HG03175 (cell line): Measurements from ENCODE around the gene KLHL26.
A peak's percentile ranks its signal among the peaks of the same experiment; 100 is the strongest.

ENCODE experiments used
- ATAC-seq: cut with Tn5 transposase; IDR thresholded peaks from one replicate; pipeline ENCODE4 v1.9.1; 2021; ENCODE audit warnings: mild to moderate bottlenecking, moderate library complexity; ENCODE audit not compliant: unreplicated experiment

KLHL26 gene

DNA sequence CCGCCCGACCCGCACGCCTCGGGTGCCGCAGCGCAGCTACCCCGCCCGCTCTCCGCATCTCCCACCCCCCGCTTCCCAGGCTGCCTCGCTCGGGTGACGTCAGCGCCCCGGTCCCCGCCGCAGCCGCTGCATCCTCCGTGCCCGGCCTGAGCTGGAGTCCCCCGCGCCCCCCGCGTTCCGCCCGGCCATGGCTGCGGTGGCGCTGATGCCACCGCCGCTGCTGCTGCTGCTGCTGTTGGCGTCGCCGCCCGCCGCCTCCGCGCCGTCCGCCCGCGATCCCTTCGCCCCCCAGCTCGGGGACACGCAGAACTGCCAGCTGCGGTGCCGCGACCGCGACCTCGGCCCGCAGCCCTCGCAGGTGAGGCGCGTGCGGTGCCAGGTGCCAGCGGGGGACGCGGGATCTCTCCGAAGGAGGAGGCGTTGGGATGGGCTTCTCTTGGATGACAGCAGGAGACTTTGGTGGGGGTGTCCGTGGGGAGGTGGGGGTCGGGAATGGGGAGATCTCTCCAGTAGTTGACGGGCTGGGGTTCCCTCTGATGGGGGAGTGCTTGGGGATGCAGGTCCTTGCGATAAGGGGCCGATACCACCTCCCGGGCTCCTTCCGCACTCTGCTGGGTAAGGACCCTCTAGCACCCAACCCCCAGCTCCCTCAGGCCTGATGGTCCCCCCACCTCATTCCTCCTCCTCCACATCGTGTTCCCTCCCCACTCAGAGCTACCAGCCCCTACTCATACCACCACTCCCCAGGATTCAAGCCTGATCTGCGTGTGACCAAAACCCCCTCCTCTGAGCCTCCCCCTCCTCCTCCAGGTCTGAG, 23.8 kb upstream of the KLHL26 start, which contains the start of gene TMEM59L:
TMEM59L (plus strand) TSS at position 99 of the 817 bp plus-strand sequence; CDS start at position 188, 89 bp downstream.
- no peak for ATAC-seq

DNA sequence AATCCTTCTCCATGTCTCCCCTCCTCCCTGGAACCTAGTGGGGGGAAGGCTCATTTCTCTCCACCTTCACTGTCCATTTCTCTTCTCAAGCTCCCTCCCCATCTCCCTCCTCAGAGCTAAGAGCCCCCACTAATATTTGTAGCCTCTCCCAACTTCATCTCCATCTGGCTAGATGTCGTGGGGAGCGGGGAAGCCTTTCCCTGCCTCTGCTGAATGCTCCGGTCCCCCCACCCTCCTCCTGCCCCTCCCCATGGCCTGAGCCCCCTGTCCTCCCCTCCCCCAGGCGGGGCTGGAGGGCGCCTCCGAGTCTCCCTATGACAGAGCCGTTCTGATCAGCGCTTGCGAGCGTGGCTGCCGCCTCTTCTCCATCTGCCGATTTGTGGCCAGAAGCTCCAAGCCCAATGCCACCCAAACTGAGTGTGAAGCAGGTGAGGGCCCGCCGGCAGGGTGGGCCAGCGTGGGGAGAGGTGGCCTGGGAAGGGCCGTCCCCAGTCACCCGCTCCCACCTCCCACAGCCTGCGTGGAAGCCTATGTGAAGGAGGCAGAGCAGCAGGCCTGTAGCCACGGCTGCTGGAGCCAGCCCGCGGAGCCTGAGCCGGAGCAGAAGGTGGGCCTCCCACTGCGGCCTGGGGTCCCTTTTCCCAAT, 23.1 kb upstream of the KLHL26 start:
- no peak for ATAC-seq

DNA sequence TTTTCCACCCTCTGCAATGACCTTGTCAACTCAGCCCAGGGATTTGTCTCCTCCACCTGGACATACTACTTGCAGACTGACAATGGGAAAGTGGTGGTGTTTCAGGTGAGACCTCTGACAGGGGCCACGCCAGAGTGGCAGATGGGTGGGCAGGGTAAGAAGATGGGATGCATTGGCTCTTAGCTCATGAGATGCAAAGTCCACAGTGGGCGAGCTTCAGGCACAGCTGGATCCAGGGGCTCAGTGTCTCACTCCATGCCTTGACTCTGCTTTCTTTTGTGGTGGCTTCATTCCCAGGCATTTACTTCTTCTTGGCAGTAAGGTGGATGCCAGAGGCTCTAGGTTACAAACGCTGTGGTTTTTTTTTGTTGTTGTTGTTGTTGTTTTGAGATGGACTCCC, 20.8 kb upstream of the KLHL26 start:
- no peak for ATAC-seq

DNA sequence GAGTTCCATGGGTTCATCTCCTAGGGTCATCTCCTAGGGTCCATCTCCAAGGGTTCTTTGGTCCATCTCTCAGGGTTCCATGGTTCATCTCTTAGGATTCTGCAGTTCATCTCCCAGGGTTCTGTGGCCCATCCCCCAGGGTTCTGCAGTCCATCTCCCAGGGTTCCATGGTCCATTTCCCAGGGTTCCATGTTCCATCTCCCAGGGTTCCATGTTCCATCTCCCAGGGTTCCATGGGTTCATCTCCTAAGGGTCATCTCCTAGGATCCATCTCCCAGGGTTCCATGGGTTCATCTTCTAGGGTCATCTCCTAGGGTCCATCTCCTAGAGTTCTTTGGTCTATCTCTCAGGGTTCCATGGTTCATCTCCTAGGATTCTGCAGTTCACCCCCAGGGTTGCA, 19.3 kb upstream of the KLHL26 start:
- ATAC-seq, result no peak

DNA sequence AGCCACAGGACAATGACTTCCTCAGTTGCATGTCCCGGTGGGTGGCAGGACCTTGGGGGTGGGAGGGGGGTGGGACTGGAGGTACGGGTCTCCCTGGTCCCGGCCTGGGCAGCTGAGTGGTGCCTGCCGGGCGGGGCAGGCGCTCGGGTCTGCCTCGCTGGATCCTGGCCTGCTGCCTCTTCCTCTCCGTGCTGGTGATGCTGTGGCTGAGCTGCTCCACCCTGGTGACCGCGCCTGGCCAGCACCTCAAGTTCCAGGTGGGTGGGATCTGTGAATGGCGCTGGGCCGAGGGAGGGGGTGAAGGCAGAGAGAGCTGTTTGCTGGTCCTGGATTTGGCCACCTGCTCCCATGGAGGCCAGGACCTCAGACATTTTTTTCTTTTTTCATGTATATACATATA, 18.6 kb upstream of the KLHL26 start:
- no peak for ATAC-seq

DNA sequence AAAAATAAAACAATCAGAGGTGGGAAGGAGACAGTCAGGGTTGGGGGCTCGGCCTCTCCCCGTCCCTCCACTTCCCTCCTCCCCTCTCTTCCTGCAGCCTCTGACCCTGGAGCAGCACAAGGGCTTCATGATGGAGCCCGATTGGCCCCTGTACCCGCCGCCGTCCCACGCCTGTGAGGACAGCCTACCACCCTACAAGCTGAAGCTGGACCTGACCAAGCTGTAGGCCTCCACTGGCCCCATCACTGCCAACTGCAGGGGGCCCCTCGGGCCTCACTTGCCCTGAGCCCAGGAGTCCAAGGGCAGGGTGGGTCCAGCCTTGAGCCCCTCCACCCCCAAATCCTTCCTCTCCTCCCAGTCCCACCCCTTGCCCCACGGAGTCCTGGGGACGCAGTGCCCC, 16.5 kb upstream of the KLHL26 start:
- no peak for ATAC-seq

DNA sequence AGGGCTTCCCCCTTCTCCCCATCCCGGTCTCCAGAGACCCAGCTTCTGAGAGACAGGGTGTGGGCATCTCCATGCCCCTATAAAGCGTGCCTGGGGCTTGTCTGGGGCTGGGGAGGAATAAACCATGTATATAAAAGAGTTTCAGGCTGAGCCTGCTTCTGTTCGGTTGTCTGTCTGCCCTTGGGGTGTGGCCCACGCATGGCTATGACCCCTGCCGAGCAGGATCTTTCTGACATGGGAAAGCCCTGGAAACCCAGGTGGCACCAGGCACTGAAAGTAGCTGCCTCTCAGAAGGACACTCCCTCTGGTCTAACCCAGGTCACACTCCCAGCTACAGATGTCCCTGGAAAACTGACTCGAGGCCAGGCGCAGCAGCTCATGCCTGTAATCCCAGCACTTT, 15.9 kb upstream of the KLHL26 start:
- ATAC-seq, result no peak

DNA sequence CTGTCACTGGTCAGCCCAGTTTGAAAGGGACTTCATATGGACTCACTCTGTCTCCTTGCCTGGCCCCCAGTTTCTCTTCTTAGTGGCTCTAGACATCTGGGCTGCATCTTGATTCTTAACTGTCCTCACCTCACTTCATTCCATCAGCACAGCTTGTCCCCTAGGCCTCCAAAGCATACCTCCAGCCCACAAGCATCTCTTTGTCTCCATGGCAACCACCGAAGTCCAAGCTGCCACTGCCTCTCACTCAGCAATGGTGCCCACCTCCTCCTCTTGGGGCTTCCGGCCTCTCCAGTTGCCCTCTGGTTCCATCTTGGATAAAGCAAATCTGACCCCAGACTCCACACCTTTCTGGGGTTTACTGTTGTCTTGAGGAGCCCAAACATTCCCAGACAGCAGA, 9.9 kb upstream of the KLHL26 start:
- ATAC-seq, result no peak

DNA sequence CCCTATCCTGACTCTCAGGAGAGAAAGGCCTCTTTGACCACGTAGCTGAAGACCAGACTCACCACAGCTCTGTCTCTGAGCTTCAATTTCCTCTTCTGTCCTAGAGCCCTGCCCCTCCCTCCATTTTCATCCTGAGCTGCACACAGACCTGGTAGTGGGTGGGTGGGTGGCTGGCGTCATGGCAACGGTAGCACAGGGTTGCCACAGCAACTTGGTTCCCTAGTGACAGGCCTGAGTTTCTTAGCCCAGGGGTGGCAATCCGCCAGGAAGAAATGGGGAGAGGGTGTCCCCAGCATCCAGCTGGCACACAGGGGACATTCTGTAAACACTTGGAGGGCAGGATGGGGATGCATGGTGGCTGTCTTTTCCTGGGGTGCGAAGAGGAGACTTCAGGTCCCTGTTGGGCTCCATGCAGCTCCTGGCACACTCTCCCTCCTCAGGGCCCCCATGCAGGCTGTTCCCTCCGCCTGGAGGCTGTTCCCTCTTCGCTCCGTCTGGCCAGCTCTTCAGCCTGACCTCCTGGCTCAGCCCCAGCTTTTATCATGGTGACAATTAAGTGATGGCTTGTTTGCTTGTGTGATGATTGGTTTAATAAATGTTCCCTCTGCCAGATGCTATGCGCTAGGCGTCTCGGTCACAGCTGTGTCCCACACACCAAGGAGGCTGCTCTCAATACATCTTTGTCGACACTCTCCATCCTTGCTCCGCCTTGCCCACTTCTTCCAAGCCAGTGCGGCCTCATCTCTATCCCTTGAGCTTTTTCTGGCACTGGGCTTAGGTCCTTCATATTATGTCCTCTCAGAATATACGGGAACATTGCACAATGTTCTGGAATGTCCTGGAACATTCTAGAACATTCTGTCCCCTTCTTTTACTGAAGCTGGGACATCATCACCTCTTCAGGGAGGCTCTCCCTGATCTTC, 7.4 kb upstream of the KLHL26 start:
- no peak for ATAC-seq

DNA sequence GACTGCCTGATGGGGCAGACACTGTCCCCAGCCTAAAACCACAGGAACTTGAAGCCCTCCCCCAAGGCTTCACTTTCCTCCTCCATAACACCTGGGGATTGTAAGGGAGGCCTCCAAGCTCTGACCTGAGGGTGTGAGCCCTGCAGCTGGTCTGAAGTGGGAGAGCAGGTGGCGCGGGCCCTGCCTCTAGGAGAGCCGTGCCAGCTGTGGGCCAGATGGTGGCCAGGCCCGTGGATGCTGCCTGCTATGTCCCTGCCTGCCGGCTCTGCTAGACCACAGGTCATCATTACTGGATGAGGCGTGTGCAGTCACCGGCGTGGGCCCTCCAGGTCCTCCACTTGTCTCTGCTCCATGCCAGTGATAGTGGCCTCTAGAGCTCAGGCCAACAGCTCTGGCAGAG, 3.5 kb upstream of the KLHL26 start:
- no peak for ATAC-seq

DNA sequence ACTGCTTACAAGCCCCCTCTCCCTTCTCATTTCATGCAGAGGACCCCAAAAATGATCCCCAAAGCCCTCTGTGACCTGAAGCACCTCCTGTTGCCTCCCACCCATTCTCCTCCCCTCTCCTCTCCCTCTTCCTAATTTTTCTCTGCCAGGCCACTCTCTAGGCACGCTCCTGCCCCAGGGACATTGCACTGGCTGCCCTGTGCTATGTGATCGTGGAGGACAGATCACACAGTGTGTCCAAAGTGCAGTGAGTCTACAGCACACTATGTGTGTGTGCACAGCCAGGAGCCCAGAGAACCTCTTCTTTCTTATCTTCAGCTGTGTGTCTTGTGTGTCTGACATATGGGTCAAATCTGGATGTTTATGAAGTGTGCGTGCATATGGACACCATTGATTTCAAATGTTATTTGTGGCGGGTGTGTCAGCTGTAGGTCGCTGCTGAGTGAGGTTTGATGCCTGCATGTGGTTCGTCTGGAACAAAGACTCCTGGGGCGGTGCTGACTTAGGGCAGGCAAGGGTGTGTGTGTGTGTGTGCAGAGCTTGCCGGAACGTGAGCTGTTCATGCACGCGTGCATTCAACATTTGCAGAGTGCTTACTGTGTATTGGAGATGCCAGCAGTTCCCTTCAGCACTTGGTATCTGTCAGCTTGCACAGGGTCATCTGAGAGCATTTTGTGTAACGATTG, 2.1 kb upstream of the KLHL26 start:
- no peak for ATAC-seq

DNA sequence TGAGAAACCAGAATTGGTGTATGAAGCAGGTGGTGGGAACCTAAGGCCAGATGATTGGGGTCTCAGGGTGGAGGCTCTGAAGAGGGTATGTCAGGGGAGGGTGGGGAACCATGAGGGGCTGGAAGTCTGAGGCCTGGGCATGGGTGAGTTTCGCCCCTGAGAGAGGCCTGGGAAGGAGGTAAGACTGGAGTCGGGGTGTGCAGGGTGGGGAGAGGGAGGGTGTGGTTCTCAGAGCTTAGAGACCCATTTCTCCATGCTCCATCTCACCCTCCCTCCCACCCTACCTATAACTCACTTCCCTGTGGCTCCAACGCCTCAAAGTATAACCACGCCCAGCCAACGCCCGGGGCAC, 1.0 kb upstream of the KLHL26 start:
- ATAC-seq, result no peak

DNA sequence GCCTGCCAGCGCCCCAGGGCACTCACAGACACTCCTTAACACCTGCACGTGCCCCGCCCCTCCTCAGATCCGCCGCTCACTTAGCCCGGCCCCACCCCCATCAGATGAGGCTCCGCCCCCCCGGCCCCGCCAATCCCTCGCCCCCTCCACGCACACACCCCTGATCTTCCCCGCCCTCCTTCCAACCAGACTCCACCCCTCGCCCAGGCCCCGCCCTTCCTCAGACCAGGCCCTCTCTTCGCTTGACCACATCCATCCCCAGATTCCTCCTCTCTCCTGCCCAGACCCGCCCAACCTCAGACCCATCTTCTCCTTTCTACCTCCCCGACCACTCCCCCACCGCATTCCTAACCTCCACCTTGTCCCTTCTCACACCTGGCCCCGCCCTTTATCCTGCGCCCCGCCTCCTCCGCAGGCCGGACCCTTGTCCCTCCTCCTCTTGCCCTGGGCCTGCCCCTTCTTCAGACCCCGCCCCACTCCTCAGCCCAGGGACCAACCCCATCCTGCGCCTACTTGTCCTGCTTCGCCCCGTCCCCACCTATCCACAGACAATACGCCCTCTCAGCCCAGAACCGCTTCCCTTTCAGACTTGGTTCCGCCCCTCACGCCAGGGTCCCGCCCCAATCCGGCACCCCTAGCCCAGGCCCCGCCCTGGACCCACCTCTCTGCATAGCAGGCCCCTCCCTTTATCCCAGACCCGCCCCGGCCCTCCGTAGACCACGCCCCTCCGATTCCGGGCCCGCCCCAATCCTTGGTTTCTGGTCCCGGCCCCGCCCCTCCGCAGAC, 452 bp upstream of the KLHL26 start:
- ATAC-seq, result peak; percentile 89

DNA sequence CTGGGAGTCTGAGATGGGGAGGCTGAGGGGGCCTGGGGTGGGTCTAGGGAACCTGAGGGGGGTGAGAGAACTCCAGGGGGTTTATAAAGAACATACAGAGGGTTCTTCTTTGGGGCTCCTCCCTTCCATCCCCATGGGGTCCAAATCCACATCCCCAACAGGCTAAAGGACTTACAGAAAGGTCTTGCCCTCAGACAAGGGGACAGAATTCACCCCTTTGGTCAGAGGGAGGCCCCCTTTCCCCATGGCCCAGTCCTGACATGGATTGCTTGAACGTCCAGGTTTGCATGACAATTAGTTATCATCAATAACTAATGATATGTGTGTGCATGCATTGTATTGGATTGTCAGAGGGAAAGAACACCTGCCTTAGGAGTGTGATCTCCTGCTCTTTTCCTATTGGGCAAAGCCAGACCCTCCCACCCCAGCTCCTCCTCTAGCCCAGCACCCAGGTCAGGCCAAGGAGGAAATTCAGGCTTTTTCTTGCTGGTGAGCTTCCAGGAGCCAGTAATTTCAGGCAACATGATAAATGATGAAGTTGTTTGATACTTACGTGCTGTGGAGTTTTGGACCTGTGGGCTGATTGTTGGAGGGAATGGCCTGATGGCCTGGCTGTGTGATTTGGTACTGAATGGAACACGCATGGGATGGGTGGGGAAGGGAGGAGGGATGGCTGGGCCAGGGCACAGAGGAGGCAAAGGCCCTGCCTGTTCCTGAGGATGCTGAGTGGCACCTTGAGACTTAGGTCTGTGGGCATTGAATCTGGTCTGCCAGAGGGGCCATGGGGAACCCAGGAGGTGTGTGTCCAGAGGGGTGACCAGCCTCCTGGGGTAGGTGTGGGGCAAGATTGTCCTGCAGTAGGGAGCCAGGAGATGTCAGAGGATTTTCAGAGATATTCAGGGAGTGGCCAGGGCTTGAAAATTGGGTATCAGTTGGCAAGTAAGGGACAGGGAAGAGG, 1.1 kb downstream of the KLHL26 start:
- ATAC-seq, result no peak

DNA sequence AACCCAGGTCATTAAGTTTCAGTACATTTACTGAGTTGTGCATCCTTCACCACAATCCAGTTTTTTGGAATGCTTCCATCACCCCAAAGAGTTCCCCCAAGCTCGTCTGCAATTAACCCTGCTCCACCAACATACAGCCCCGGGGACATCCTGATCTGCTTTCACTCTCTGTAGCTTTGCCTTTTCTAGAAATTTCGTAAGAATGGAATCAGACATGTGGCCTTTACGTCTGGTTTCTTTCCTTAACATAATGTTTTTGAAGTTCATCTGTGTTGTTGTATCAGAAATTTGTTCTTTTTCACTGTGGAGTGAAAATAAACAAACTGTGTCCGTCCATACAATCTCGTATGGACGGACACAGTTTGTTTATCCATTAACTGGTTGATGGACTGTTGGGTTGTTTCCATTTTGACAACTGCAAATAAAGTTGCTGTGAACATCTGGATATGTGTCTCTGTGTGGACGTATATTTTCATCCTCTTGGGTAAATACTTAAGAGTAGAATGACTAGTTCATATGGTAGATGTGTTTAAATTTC, 2.9 kb downstream of the KLHL26 start:
- ATAC-seq, result no peak

DNA sequence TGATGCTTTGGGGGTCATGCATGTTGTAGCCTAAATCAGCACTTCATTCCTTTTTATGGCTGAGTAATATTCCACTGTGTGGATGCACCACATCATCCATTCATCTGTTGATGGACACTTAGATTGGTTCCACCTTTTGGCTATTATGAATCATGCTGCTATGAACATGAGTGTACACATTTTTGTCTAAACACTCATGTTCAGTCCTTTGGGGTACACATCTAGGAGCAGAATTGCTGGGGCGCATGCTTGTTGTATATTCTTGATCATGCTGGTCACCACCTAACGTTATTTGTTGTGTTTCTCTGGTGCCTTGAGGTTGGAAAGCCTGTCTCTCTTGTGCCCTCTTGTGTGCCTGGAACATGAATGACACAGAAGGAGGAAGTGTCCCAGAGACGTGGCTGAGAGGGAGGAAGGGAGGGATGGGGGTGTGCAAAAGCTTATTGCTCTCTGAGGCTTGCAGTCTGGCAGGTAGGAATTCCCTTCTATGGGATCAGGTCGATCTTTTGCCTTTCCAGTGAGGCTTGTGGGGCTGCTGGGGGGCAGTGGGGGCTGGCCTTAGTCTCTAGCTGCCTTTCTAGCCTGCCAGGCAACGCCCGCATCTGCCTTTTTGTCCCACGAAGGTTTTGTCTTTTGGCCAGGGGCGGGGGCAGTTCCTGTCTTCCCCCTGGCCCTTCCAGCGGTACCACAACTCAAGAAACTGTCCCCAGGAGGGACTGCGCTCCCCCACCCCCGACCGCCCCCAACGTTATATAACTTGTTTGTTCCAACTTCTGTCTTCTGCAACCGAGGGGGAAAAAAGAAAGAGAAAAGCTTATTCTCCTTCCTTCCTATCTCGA, 7.6 kb downstream of the KLHL26 start:
- no peak for ATAC-seq

DNA sequence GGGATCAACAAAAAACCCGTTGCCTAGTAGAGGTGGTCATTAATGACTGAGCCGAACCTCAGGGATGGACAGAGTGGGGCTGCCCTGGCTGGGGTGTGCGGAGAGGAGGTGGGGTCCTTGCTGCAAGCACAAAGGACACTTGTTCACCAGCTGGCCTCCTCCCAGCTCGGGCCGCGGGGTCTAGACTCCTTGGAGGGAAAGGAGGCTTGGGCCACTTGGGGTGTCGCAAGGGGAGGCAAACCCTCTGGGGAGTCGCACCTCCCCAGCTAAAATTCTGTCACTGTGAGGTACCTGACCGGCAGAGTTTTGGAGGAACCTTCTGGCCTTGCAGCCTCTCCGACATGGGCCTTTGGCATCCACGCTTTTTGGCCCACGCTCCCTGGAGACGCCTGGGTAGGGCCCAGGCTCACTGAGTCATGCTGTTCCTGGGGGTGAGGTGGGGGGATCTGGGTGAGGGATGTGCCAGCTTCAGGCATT, 8.2 kb downstream of the KLHL26 start:
- no peak for ATAC-seq
